H1 (cell line): Measurements from ENCODE around the gene AP5Z1.

ENCODE experiments used
- CTCF ChIP-seq, 3 experiments: IDR thresholded peaks; 1 replicate in 2 of 3; 2 replicates in 1 of 3; pipeline versions ENCODE4 v1.5.1 to v1.6.1; 2011; ENCODE audit warnings: low read length in 3 of 3, mild to moderate bottlenecking in 3 of 3, inconsistent platforms in 2 of 3, low read depth in 1 of 3, moderate library complexity in 1 of 3; ENCODE audit not compliant: insufficient read depth in 1 of 3; ENCODE audit errors: control extremely low read depth in 1 of 3
- E2F6 ChIP-seq: IDR thresholded peaks from 2 replicates; pipeline ENCODE4 v1.6.1; 2012; ENCODE audit warnings: inconsistent platforms
- EGR1 ChIP-seq: IDR thresholded peaks from 2 replicates; pipeline ENCODE4 v1.6.1; 2011; ENCODE audit warnings: low read depth, low read length, borderline replicate concordance
- EZH2 ChIP-seq: fragments of 200-600 bp; sonication (generic); IDR thresholded peaks from 2 replicates; pipeline ENCODE4 v1.7.1; 2012; ENCODE audit warnings: low read depth, mild to moderate bottlenecking, moderate library complexity, low read length, inconsistent platforms; ENCODE audit not compliant: severe bottlenecking
- POLR2A ChIP-seq, 2 experiments: IDR thresholded peaks; 1 replicate in 1 of 2; 2 replicates in 1 of 2; pipeline ENCODE4 v1.6.1; 2011; ENCODE audit warnings: low read depth in 2 of 2, low read length in 2 of 2, mild to moderate bottlenecking in 2 of 2; ENCODE audit errors: control extremely low read depth in 1 of 2
- SP4 ChIP-seq: IDR thresholded peaks from 2 replicates; pipeline ENCODE4 v1.6.1; 2012; ENCODE audit warnings: low read length, inconsistent platforms
- TBP ChIP-seq: IDR thresholded peaks from 2 replicates; pipeline ENCODE4 v1.6.1; 2011; ENCODE audit warnings: low read depth, low read length, improper control_type of control experiment
- TCF12 ChIP-seq: IDR thresholded peaks from 2 replicates; pipeline ENCODE4 v1.6.1; 2011; ENCODE audit warnings: low read depth, mild to moderate bottlenecking, low read length
- ZNF274 ChIP-seq: IDR thresholded peaks from 2 replicates; pipeline ENCODE4 v1.7.0; 2012; ENCODE audit warnings: low read length, borderline replicate concordance; ENCODE audit errors: extremely low read depth

DNA sequence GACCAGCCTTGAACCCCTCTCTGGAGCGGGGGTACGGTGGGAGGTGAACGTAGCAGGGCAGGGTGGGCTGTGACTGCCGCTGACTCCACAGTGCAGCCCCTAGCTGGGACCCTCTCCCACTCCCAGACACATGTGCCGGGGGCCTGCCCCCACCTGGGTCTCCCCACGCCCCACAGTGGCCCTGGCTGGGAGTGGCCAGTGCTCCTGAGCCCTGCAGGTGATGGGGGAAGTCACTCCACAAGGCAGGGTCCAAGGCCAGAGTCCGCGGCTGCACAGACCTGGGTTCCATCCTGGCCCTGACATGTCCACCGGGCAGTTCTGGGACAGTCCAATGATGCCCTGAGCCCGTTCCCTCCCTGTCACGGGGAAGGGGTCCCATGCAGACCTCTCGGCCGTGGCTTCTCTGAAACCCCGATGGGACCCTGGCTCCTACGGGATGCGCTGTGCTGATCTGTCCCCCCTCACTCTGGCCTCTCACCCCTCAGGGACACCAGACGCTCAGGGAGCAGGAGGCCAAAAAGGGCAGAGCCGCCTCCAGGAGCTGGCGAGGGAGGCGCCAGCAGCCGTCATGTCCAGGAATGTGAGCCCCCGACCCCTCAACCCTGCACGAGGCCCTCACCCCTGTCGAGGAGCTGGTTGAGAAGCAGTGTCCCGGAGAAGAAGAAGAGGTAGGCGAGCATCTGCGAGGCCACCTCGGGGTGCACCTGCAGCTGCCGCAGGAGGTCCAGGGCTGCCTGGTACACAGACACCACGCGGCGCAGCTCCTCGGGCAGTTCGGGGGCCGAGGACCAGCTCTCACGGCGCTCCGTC is 40.4 kb downstream of the AP5Z1 start:
- peak; percentile 38 to 59 (median 38); a peak in 3 of 4 replicates for TF ChIP-seq CTCF (IDR thresholded peaks at IDR 0.05; ENCODE audit: control extremely low read depth in 1 of 3, insufficient read depth in 1 of 3, low read depth in 1 of 3, low read length in 3 of 3)
- TF ChIP-seq EZH2, result no peak
- TF ChIP-seq TCF12, result no peak
- TF ChIP-seq ZNF274, result no peak
- TF ChIP-seq E2F6, result no peak
- no peak for TF ChIP-seq POLR2A (IDR thresholded peaks at IDR 0.05; ENCODE audit: control extremely low read depth in 1 of 2, low read depth in 2 of 2, low read length in 2 of 2)
- no peak for TF ChIP-seq SP4
- no peak for TF ChIP-seq EGR1
- TF ChIP-seq TBP, result no peak
